ENCODE measurements around the gene LSM14A. TPM values are rescaled to one million over a fixed set of nuclear protein-coding genes. Genes with fewer than 3 reads are reported as not detected.

The LSM14A gene
- total RNA-seq, 1 donor from 2014 or later: 107 TPM

- no peaks in the 10 kb centered on the region for H3K9me3 ChIP-seq
- H3K4me3 ChIP-seq: no peak overlapping the region
- H3K36me3 ChIP-seq: no peaks in the 10 kb centered on the region
- no peaks in the 10 kb centered on the region for H3K27me3 ChIP-seq
- H3K27ac ChIP-seq: peak overlapping the region; percentile 23 to 95
- peaks cover 3 to 33% of the 10 kb centered on the region in 2 donors for H3K4me1 ChIP-seq
- intact Hi-C loops (cut with DNase I): loop anchor here (5.0 kb wide), 1 partner anchor 40 kb away; no protein-coding TSS in a partner anchor
- no peak for DNase-seq (ENCODE audit: low spot score in 2 of 2)
- TF ChIP-seq CTCF (IDR thresholded peaks at IDR 0.05): no peak
Measured at GRCh38 chr19:34277244-34277643, 104.9 kb downstream of the LSM14A start.

GRCh38 chr19:34278783-34279182 lies 106.5 kb downstream of the LSM14A start:
- H3K4me1 ChIP-seq: peaks cover 3 to 28% of the 10 kb centered on the region in 2 donors
- DNase-seq (ENCODE audit: low spot score in 2 of 2): no peak
- H3K27me3 ChIP-seq: no peaks in the 10 kb centered on the region
- H3K9me3 ChIP-seq: no peaks in the 10 kb centered on the region
- intact Hi-C loops (cut with DNase I): loop anchor here (5.0 kb wide), 1 partner anchor 39 kb away; no protein-coding TSS in a partner anchor
- no peaks in the 10 kb centered on the region for H3K36me3 ChIP-seq
- H3K4me3 ChIP-seq: no peak overlapping the region
- peak overlapping the region in 1 of 2 donors; percentile 19 for H3K27ac ChIP-seq
- no peak for TF ChIP-seq CTCF (IDR thresholded peaks at IDR 0.05)

Other genes starting within 250 kb of the LSM14A start
- 59.2 TPM for gene GARRE1, start 82.0 kb downstream of the LSM14A start, total RNA-seq
- 337 TPM for gene GPI, start 192.7 kb downstream of the LSM14A start, total RNA-seq
- 30.0 TPM for gene PDCD2L, start 231.9 kb downstream of the LSM14A start, total RNA-seq

All from ascending aorta (tissue), 2 donors.